22Rv1 (cell line): Measurements from ENCODE around the gene PTCD1.
A peak's percentile ranks its signal among the peaks of the same experiment; 100 is the strongest.

Experiments
- H3K27ac ChIP-seq: fragments of 450-650 bp; 2 replicates; pipeline ENCODE4 v1.5.1; 2017
- ZFX ChIP-seq: fragments of 450-650 bp; IDR thresholded peaks from 2 replicates; pipeline ENCODE4 v1.6.1; 2017; ENCODE audit warnings: antibody characterized with exemption, borderline replicate concordance
- TF ChIP-seq, protein P1 (sequence below): fragments of 450-650 bp; IDR thresholded peaks from 2 replicates; pipeline ENCODE4 v1.5.1; 2017; ENCODE audit warnings: mild to moderate bottlenecking

Gene PTCD1, protein sequence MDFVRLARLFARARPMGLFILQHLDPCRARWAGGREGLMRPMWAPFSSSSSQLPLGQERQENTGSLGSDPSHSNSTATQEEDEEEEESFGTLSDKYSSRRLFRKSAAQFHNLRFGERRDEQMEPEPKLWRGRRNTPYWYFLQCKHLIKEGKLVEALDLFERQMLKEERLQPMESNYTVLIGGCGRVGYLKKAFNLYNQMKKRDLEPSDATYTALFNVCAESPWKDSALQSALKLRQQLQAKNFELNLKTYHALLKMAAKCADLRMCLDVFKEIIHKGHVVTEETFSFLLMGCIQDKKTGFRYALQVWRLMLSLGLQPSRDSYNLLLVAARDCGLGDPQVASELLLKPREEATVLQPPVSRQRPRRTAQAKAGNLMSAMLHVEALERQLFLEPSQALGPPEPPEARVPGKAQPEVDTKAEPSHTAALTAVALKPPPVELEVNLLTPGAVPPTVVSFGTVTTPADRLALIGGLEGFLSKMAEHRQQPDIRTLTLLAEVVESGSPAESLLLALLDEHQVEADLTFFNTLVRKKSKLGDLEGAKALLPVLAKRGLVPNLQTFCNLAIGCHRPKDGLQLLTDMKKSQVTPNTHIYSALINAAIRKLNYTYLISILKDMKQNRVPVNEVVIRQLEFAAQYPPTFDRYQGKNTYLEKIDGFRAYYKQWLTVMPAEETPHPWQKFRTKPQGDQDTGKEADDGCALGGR

DNA sequence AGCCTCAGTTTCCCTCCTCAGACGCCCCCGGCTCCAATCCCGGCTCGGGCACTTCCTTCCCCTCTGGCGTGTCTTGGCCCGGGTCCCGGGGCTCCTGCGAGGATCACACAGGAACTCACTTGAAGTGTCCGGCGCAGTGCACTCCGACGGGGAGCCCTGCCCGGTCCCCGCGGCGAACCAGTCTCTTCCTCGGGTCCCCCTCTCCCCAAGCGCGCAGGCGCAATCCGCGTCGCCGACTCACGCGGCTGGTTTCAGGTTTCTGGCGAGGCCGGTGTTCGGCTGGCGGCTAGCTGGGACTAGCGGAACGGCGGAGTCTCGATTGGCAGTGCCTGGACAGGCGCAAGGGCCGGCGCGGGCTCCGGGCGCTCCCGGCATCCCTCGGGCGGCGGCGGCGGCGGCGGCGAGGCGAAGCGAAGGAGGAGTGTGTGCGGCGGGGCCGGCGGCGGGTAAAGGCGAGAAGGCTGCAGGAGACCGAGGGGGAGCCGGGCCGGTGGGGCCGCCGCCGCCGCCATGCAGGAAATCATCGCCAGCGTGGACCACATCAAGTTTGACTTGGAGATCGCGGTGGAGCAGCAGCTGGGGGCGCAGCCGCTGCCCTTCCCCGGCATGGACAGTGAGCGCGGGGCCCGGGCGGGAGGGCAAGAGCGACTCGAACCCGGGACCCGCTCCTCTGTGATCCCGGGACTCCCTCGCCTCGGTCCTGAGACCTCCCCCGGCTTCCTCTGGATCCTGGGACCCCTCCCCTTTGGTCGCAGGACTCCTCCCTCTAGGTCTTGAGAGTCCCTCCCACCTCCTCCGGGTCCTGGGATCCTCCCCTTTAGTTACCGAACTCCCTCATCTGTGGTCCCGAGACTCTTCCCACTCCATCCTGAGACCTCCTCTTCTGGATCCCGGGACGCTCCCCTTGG lies at the start of gene PTCD1, which contains the start of gene CPSF4:
TSS of gene PTCD1 (minus strand) at position 226 of the 908 bp plus-strand sequence. CDS start 3,556 bp downstream, outside the sequence.
TSS of gene CPSF4 (plus strand) at position 371 of the 908 bp plus-strand sequence. CDS start at position 511, 140 bp downstream.
- H3K27ac ChIP-seq, result peak within 1 kb of the TSS; percentile 99
- TF ChIP-seq ZFX, result no peak

DNA sequence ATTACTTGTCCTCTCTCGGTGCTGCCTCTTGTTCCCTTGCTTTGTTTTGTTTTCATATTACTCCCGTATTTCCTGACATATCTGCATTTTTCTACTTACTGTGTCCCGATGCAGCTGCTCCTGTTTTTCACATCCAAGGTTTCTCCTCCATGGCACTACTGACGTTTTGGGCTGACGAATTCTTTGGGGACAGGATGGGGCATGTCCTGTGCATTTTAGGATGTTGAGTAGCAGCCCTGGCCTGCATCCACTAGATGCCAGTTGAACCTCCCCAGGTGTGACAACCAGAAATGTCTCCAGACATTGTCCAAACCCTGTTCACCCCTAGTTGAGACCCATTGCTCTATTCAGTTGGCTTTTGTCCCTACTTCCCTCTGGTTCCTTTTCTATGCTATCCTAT lies 46.5 kb upstream of the PTCD1 start:
- TF ChIP-seq, protein P1, sequence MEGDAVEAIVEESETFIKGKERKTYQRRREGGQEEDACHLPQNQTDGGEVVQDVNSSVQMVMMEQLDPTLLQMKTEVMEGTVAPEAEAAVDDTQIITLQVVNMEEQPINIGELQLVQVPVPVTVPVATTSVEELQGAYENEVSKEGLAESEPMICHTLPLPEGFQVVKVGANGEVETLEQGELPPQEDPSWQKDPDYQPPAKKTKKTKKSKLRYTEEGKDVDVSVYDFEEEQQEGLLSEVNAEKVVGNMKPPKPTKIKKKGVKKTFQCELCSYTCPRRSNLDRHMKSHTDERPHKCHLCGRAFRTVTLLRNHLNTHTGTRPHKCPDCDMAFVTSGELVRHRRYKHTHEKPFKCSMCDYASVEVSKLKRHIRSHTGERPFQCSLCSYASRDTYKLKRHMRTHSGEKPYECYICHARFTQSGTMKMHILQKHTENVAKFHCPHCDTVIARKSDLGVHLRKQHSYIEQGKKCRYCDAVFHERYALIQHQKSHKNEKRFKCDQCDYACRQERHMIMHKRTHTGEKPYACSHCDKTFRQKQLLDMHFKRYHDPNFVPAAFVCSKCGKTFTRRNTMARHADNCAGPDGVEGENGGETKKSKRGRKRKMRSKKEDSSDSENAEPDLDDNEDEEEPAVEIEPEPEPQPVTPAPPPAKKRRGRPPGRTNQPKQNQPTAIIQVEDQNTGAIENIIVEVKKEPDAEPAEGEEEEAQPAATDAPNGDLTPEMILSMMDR, result no peak
- TF ChIP-seq ZFX, result no peak
- peak overlapping the region; percentile 39 for H3K27ac ChIP-seq

DNA sequence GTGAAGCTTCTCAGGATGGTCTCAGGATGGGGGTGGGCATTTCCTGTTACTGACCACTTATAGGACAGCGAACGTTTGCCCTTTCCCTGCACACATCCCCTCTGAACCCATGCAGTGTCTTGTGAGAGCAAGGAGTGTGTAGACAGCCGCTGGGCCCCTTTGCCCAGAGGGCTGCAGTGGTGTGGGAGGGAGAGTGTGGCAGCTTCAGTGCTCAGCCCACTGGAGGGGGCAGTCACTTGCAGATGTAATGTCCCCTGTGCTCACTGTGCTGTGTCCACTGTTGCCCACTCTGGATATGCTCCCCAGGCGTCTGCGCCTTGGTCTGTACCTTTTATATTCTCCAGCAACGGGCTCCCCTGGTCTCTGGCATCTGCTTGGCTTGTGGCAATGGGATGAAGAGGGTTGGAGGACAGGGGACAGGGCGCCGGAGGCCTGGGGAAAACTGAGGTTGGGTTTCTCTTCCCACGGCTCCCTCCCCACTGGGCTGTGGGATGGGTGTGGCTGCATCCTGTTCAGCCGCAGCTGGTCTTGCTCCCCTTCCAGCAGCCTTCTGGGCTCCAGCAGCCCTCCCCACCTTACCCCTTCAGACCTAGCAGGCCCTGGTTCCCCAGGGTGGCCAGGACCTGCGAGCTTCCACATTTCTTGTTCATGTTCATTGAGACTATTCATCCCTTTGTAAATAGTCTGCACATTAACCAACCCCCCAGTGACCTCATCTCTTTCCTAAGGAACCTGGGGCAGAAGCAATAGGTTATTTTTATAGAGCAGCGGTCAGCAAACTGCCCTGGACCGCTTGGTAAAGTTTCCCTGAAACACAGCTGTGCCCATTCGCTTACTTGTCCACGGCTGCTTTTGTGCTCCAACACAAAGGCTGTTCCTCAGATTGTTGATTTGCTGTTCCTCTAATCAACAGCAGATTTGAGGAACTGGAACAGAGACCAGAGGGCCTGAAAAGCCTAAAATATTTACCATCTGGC lies 40.2 kb upstream of the PTCD1 start:
- H3K27ac ChIP-seq, result peak overlapping the region; percentile 42

DNA sequence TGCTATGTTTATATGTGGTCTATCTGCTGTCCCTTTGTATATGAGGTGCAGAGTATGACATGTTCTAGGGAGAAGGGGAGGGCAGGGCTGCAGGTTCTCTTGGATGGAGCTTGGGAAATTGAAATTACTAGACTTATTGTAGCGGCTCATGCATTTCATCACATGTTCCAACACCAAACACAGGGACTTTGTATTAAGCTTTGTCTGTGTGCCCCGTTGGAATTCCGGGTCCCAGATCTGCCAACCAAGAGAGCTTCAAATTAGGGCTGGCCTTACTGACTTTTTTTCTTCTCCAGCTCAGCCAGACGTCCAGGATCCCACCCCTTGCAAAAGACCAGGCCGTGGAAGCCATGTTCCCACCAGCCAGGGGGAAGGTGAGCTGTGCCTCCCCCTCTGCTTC lies 37.5 kb upstream of the PTCD1 start:
- TF ChIP-seq, protein P1, result no peak
- no peak for TF ChIP-seq ZFX
- peak overlapping the region; percentile 98 for H3K27ac ChIP-seq

More for the DNA sequence above, 40.2 kb upstream of the PTCD1 start:
- TF ChIP-seq, protein P1, result no peak
- no peak for TF ChIP-seq ZFX

DNA sequence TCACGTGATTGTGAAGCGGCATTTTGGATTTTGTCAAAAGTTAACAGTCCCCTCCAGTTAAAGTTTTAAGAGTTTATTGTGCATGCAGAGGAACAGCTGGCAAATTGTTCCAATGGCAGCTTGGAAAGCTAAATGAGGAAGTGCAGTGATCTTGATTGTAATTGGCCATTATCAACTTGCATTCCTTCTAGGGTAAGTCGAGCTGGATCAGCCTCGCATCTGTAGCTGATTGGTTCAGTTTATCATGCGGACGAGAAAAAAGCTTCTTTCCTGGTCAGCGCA lies 34.7 kb upstream of the PTCD1 start:
- peak overlapping the region; percentile 98 for H3K27ac ChIP-seq
- TF ChIP-seq, protein P1, result no peak
- TF ChIP-seq ZFX, result no peak

DNA sequence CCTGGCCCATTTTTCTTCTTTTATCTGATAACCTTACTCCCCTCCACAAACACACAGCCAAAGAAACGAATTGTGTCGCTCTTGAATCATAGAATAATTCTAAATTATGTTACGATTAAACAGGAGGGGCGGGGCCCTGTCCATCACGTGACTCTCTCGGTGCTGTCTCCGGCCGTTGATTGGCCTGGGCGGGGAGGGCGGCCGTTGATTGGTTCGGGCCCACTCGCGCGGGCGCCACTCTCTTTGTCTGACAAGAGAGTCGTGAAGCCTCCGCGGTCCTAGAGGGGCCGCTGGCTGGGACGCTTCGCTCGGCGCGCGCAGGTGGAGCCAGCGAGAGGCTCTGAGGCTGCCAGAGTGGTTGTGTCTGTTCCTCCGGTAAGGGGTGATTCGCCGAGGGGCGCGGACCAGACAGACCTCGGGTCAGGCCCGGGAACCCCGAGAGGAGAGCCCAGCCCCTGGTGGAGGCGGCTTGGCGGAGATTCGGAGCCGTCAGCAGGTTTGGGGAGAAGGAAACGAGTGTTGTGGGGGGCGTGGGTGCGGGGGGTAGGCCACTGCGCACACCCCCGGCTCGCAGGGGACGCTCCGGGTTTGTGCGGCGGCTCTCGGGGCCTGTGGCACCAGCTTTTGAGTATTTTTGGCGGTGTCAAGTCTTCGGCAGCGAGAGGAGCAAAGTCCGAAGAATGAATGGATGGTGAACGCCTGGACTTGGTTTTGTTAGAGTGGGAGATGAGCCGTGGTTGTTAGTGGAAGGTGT lies 34.1 kb upstream of the PTCD1 start, which contains the start of gene ZNF789:
TSS of gene ZNF789 (plus strand) at position 330 of the 754 bp plus-strand sequence. CDS start 3,567 bp downstream, outside the sequence.
- H3K27ac ChIP-seq, result peak within 1 kb of the TSS; percentile 98
- TF ChIP-seq ZFX, result no peak
- TF ChIP-seq, protein P1, result no peak
